CD14-positive monocyte (primary cell): ENCODE data around the gene EPB41L4A. TPM values are rescaled to one million over a fixed set of nuclear protein-coding genes. Genes with fewer than 3 reads are reported as not detected.

Experiments used
- DNase-seq, 3 donors: peaks; one replicate each; pipeline ENCODE4 v3.0.0-alpha.2; 2011 to 2022
- H2AFZ ChIP-seq: 2 replicates; pipeline ENCODE4 v1.6.0; 2012; ENCODE audit warnings: mild to moderate bottlenecking, low read depth, low read length, inconsistent platforms; ENCODE audit not compliant: insufficient read depth, poor library complexity, severe bottlenecking
- H3K27ac ChIP-seq, 2 donors: 1 replicate in 1 of 2; 2 replicates in 1 of 2; pipeline ENCODE4 v1.5.1; 2012 to 2013; ENCODE audit warnings: low read length in 2 of 2, control low read depth in 1 of 2, inconsistent platforms in 1 of 2, low read depth in 1 of 2, mild to moderate bottlenecking in 1 of 2
- H3K27me3 ChIP-seq, 2 donors: one replicate each; pipeline versions ENCODE4 v1.6.0 to v1.6.1; 2011 to 2013; ENCODE audit warnings: low read length in 2 of 2; ENCODE audit not compliant: control insufficient read depth in 2 of 2, insufficient read depth in 2 of 2
- H3K36me3 ChIP-seq, 2 donors: replicated peaks in 1 of 2; 1 replicate in 1 of 2; 2 replicates in 1 of 2; pipeline versions ENCODE4 v1.5.1 to v1.6.1; 2012 to 2013; ENCODE audit warnings: low read length in 2 of 2, control low read depth in 1 of 2, inconsistent platforms in 1 of 2, mild to moderate bottlenecking in 1 of 2; ENCODE audit not compliant: insufficient read depth in 2 of 2, control insufficient read depth in 1 of 2
- H3K4me1 ChIP-seq, 2 donors: 1 replicate in 1 of 2; 2 replicates in 1 of 2; pipeline versions ENCODE4 v1.5.1 to v1.6.1; 2012 to 2013; ENCODE audit warnings: low read length in 2 of 2, control low read depth in 1 of 2, inconsistent platforms in 1 of 2, mild to moderate bottlenecking in 1 of 2, moderate library complexity in 1 of 2; ENCODE audit not compliant: insufficient read depth in 2 of 2, control insufficient read depth in 1 of 2
- H3K4me2 ChIP-seq: replicated peaks from 2 replicates; pipeline ENCODE3; 2012; ENCODE audit warnings: low read length, moderate library complexity, mild to moderate bottlenecking; ENCODE audit not compliant: poor library complexity, severe bottlenecking; ENCODE audit errors: extremely low read depth
- H3K4me3 ChIP-seq, 3 experiments: fragments of 200-600 bp in 1 of 3; sonication (generic) in 1 of 3; replicated peaks in 1 of 3; 1 replicate in 2 of 3; 2 replicates in 1 of 3; pipeline ENCODE4 v1.5.1; 2011 to 2013; ENCODE audit warnings: low read length in 3 of 3, mild to moderate bottlenecking in 3 of 3, control low read depth in 2 of 3, low read depth in 2 of 3, inconsistent platforms in 1 of 3, moderate library complexity in 1 of 3
- H3K79me2 ChIP-seq: 2 replicates; pipeline ENCODE4 v1.6.0; 2012; ENCODE audit warnings: mild to moderate bottlenecking, control low read depth, inconsistent platforms, low read length, moderate library complexity; ENCODE audit not compliant: insufficient read depth
- H3K9ac ChIP-seq: 2 replicates; pipeline ENCODE4 v1.6.0; 2017; ENCODE audit warnings: low read length, mild to moderate bottlenecking; ENCODE audit not compliant: insufficient read depth, poor library complexity, severe bottlenecking
- H3K9me3 ChIP-seq, 2 donors: replicated peaks in 1 of 2; 1 replicate in 1 of 2; 2 replicates in 1 of 2; pipeline versions ENCODE4 v1.5.1 to v1.6.1; 2012 to 2013; ENCODE audit warnings: low read length in 2 of 2, control low read depth in 1 of 2; ENCODE audit not compliant: control insufficient read depth in 1 of 2, insufficient read depth in 1 of 2
- H4K20me1 ChIP-seq: 2 replicates; pipeline ENCODE4 v1.6.0; 2012; ENCODE audit warnings: mild to moderate bottlenecking, low read length, control low read depth, moderate library complexity; ENCODE audit not compliant: insufficient read depth
- H3K27ac Mint-ChIP-seq, 7 donors: one replicate each; pipeline ENCODE4 v1.8.0; 2020; ENCODE audit warnings: mild to moderate bottlenecking in 7 of 7, mixed read lengths in 7 of 7, moderate library complexity in 6 of 7, inconsistent platforms in 2 of 7
- H3K27me3 Mint-ChIP-seq, 3 donors: one replicate each; pipeline ENCODE4 v1.8.0; 2021 to 2022; ENCODE audit warnings: low read depth in 3 of 3, mild to moderate bottlenecking in 3 of 3, mixed read lengths in 3 of 3, moderate library complexity in 3 of 3, inconsistent platforms in 1 of 3
- H3K36me3 Mint-ChIP-seq, 2 donors: one replicate each; pipeline ENCODE4 v1.8.0; 2020; ENCODE audit warnings: mixed read lengths in 2 of 2, inconsistent platforms in 1 of 2, mild to moderate bottlenecking in 1 of 2
- H3K4me1 Mint-ChIP-seq: one replicate; pipeline ENCODE4 v1.8.0; 2020; ENCODE audit warnings: mild to moderate bottlenecking, mixed read lengths
- H3K4me3 Mint-ChIP-seq, 2 donors: one replicate each; pipeline ENCODE4 v1.8.0; 2020; ENCODE audit warnings: mild to moderate bottlenecking in 2 of 2, mixed read lengths in 2 of 2, moderate library complexity in 1 of 2
- H3K9me3 Mint-ChIP-seq, 7 donors: one replicate each; pipeline ENCODE4 v1.8.0; 2020 to 2022; ENCODE audit warnings: mixed read lengths in 7 of 7, mild to moderate bottlenecking in 6 of 7, moderate library complexity in 6 of 7, inconsistent platforms in 2 of 7
- CTCF ChIP-seq: fragments of 200-600 bp; IDR thresholded peaks from one replicate; pipeline ENCODE4 v1.8.0; 2022; ENCODE audit warnings: antibody characterized with exemption, mild to moderate bottlenecking
- WGBS: methylation state at CpG from one replicate; pipeline ENCODE4 v1.1.5; 2013; ENCODE audit warnings: missing lambda C conversion rate; ENCODE audit not compliant: insufficient coverage; 5-methylcytosine and 5-hydroxymethylcytosine counted together
- intact Hi-C, 2 donors: fragments of 100-400 bp; cut with micrococcal nuclease; formaldehyde crosslinking; loops; one replicate each; pipeline versions ENCODE4 v1.15.0 to v1.15.1; 2023
- polyA plus RNA-seq, 3 donors: library from polyadenylated mRNA; depleted of rRNA in 1 of 3; unstranded in 2 of 3; stranded (reverse) in 1 of 3; fragments of 300-500 nt in 2 of 3; fragments of >200 nt in 1 of 3; fragmentation: Illumina TruSeq in 2 of 3; gene quantifications; 1 replicate in 2 of 3; 2 replicates in 1 of 3; pipeline ENCODE4 v1.2.3, GENCODE V29; 2012 to 2021

EPB41L4A gene
- polyA plus RNA-seq, 3 donors = 0.01 to 0.05 TPM; not detected in 1

GRCh38 chr5:112323166-112323565 is 95.9 kb downstream of the EPB41L4A start:
- H3K27ac Mint-ChIP-seq = no peak overlapping the region

GRCh38 chr5:112320408-112320807 is 98.7 kb downstream of the EPB41L4A start:
- Histone ChIP-seq H3K27me3 (no peaks in the 10 kb centered on the region), H3K36me3 (no peaks in the 10 kb centered on the region), H3K4me2 (no peak overlapping the region), H3K79me2 (no peaks in the 10 kb centered on the region), H3K4me3 (no peak overlapping the region), H3K27ac (no peak overlapping the region), H3K4me1 (no peaks in the 10 kb centered on the region), H2AFZ (no peak overlapping the region), H3K9ac (no peak overlapping the region), H3K9me3 (no peaks in the 10 kb centered on the region), H4K20me1 (no peaks in the 10 kb centered on the region)
- no peak overlapping the region for H3K27ac Mint-ChIP-seq
- peaks cover 0 to 5% (median 0%) of the 10 kb centered on the region in 7 donors for H3K9me3 Mint-ChIP-seq
- H3K4me1 Mint-ChIP-seq = no peaks in the 10 kb centered on the region
- H3K36me3 Mint-ChIP-seq = no peaks in the 10 kb centered on the region
- TF ChIP-seq CTCF = no peak
- H3K4me3 Mint-ChIP-seq = no peak overlapping the region
- H3K27me3 Mint-ChIP-seq = peaks cover 2 to 3% (median 3%) of the 10 kb centered on the region in 3 donors
- no peak for DNase-seq
- intact Hi-C loops = no loop called here
- no CpG with 5 or more reads among the region's 3 CpGs for WGBS

More at GRCh38 chr5:112323166-112323565, 95.9 kb downstream of the EPB41L4A start:
- H2AFZ ChIP-seq = no peak overlapping the region
- no peaks in the 10 kb centered on the region for H4K20me1 ChIP-seq
- H3K36me3 ChIP-seq = no peaks in the 10 kb centered on the region
- Mint-ChIP-seq H3K4me3 (no peak overlapping the region), H3K27me3 (peaks cover 2 to 3% (median 3%) of the 10 kb centered on the region in 3 donors), H3K4me1 (no peaks in the 10 kb centered on the region), H3K36me3 (no peaks in the 10 kb centered on the region), H3K9me3 (peaks cover 0 to 5% (median 0%) of the 10 kb centered on the region in 7 donors)
- H3K9me3 ChIP-seq = no peaks in the 10 kb centered on the region
- H3K4me1 ChIP-seq = no peaks in the 10 kb centered on the region
- no peak for DNase-seq
- no peak overlapping the region for H3K4me2 ChIP-seq
- no peaks in the 10 kb centered on the region for H3K79me2 ChIP-seq
- TF ChIP-seq CTCF = no peak
- H3K27ac ChIP-seq = no peak overlapping the region
- intact Hi-C loops = no loop called here
- no peaks in the 10 kb centered on the region for H3K27me3 ChIP-seq
- no peak overlapping the region for H3K4me3 ChIP-seq
- H3K9ac ChIP-seq = no peak overlapping the region
